DMS53 (cell line): ENCODE measurements around the gene ZNF609.
"Not testable (repeated sequence)": the region's sequence is repeated elsewhere in the genome, so short reads cannot be mapped to it uniquely, and the experiment has no call there.

Experiments
- DNase-seq: peaks from one replicate; lab custom pipeline; 2025; lab: John Stamatoyannopoulos, UW

Gene ZNF609

DNA sequence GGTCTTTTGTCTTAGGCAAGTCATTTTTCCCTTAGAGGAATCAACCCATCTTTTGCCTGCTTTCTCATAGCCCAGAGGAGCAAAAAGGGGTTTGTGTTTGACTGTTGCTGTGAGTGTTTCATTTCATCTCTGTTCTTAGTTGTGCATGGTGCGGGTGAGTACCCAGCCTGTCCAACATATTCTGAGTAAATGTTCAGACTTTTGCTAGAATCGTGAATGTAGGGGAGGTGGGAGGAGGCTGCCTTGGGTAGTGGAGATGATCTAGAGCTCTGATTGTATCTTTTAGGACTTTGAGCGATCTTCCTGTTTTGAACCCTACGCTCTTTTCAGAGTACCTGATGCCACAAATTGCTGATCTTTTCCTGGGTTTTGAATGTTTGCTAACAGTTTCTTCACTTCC is 123.1 kb downstream of the ZNF609 start:
- no peak for DNase-seq

- DNase-seq = no peak
These were observed 123.6 kb downstream of the ZNF609 start for GRCh38 chr15:64583983-64584382.

DNA sequence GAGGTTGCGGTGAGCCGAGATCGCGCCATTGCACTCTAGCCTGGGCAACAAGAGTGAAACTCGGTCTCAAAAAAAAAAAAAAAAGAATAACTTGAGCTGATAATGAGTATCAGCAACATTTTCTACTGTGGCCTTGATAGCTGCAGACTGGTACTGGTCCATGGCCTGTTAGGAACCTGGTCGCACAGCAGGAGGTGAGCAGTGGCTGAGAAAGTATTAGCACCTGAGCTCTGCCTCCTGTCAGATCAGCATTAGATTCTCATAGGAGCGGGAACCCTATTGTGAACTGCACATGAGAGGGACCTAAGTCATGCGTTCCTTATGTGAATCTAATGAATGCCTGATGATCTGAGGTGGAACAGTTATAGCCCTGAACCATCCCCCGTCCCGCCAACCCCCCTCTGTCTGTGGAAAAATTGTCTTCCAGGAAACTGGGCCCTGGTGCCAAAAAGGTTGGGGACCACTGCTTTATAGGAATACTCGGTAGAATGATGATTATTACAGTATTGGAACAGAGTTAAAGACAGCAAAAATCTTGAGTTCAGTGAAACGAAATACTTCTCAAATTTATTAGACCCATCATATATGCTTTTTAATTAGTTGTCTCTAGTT is 126.0 kb downstream of the ZNF609 start:
- DNase-seq = no peak

DNA sequence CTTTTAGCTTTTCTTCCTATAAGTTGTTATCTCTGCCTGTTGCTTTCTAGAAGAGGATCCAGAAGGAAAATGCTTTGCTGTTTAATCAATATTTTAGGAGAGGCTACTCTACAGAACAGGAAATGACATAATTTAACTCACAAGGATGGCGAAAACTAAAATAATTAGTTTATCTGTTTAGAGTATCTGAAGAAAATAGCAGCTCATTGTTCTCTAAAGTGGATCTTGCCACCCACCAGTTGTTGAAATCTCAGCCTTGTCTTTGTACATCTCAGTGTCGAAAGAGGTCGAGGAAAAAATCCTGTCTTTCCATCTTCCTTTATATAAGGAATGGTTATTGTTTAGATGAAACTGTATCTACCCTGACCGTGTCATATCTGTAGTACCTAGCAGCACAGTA is 126.6 kb downstream of the ZNF609 start:
- DNase-seq = no peak

- no peak for DNase-seq
These were observed 129.2 kb downstream of the ZNF609 start for GRCh38 chr15:64589435-64590084.

DNA sequence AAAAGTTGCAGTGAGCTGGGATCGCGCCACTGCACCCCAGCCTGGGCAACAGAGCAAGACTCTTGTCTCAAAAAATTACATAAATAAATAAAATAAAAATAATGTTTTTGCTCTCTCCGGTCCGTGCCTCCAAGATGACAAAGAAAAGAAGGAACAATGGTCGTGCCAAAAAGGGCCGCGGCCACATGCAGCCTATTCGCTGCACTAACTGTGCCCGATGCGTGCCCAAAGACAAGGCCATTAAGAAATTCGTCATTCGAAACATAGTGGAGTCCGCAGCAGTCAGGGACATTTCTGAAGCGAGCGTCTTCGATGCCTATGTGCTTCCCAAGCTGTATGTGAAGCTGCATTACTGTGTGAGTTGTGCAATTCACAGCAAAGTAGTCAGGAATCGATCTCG is 132.5 kb downstream of the ZNF609 start:
- not testable (repeated sequence) for DNase-seq

- peak; percentile 58 for DNase-seq
These were observed 136.5 kb downstream of the ZNF609 start for GRCh38 chr15:64596701-64597476.

- DNase-seq = peak; percentile 36
These were observed 137.1 kb downstream of the ZNF609 start for GRCh38 chr15:64597477-64597822.

DNA sequence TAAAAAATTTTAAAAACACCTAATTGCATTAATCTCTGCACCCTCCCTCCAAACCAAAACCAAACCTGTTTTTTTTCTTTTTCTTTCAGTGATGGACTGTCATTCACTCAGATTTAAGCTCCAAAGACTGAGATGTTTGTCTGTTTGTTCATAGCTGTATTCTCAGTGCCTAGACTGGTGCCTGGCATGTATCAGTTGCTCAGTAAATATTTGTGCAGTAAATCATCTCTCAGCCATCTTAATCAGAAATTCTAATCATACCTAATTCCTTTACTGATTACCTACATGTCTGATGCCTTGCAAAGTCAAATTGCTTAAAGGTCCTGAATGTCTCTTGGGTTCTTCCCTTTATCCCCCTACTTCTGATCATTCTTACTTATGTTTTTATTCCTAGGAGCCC is 138.8 kb downstream of the ZNF609 start:
- DNase-seq = no peak

DNA sequence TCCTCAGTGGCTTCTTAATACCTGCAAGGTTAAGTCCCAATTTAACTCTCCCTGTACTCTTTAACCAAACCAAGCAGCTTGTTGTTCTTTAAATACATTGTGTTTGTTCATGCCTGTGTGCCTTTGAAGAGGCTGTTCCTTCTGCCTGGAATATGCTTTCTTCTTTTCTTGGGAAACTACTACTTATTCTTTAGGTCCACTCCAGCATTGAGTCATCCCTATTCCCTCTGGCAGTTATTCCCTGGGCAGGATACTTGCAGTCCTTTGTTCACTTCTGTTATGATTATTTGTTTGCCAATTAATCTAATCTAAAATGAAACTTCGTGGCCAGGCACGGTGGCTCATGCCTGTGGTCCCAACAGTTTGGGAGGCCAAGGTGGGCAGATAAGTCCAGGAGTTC is 139.3 kb downstream of the ZNF609 start:
- no peak for DNase-seq

- DNase-seq = no peak
These were observed 140.4 kb downstream of the ZNF609 start for GRCh38 chr15:64600794-64601193.

DNA sequence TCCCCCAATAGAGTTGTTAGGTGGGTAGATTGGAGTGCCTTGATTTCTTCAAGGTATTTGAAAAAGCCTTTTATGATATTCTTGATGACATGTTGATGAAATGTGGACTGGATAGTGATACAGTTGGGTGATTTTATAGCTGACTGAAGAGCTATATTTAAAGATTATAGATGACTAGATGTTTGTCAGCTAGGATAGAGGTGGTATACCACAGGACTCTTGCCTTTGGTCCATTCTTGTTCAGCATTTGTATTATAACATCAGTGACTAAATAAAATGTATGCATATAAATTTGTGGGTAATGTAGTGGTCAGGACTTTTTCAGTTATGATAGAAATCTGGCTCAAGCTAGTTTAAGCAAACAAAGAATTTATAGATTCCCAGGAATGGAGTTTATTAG is 143.9 kb downstream of the ZNF609 start:
- DNase-seq = no peak

- not testable (repeated sequence) for DNase-seq
These were observed 147.0 kb downstream of the ZNF609 start for GRCh38 chr15:64607416-64607815.

DNA sequence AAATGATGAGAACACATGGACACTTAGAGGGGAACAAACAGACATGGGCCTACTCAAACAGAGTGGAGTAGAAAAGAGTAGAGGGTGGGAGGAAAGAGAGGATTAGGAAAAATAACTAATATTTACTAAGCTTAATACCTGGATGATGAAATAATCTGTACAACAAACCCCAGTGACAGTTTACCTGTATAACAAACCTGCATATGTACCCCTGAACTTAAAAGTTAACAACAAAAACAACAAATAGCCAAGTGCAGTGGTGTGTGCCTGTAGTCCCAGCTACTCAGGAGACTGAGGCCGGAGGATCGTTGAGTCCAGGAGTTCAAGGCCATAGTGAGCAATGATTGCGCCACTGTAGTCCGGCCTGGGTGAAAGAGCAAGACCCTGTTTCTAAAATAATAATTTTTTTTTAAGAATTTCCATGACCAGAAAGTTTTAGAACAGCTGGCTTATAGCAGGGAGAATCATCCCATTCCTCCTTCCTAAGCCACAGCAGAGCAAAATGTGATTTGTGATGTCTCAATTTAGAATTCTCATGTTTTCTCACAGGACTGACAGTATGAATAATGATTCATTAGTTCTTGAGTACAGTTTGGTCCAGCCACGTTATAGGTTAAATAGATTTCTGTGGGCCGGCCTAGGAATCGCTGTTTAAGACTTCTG is 150.0 kb downstream of the ZNF609 start:
- no peak for DNase-seq

GRCh38 chr15:64611085-64611725 is 150.8 kb downstream of the ZNF609 start:
- peak; percentile 15 for DNase-seq

- DNase-seq = no peak
These were observed 154.1 kb downstream of the ZNF609 start for GRCh38 chr15:64614519-64614918.

- no peak for DNase-seq
These were observed 157.3 kb downstream of the ZNF609 start for GRCh38 chr15:64617727-64618126.

DNA sequence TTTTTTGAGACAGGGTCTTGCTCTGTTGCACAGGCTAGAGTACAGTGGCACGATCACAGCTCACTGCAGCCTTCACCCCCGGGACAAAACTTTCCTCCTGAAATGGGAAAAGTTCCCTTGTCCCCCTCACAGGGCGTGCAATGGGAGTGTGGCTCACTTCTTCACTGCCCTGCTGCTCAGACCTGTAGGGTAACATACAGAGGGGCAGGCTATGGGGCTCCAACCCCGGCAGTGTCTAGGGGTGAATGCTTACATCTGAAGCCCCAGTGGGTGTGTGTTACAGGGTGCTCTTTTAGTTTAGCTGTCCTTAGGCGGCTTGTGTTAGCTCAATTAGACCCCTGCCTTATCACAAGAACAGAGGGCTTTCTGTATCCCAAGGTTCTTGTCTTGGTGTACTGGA is 157.8 kb downstream of the ZNF609 start:
- DNase-seq = no peak

- no peak for DNase-seq
These were observed 158.2 kb downstream of the ZNF609 start for GRCh38 chr15:64618540-64618939.

DNA sequence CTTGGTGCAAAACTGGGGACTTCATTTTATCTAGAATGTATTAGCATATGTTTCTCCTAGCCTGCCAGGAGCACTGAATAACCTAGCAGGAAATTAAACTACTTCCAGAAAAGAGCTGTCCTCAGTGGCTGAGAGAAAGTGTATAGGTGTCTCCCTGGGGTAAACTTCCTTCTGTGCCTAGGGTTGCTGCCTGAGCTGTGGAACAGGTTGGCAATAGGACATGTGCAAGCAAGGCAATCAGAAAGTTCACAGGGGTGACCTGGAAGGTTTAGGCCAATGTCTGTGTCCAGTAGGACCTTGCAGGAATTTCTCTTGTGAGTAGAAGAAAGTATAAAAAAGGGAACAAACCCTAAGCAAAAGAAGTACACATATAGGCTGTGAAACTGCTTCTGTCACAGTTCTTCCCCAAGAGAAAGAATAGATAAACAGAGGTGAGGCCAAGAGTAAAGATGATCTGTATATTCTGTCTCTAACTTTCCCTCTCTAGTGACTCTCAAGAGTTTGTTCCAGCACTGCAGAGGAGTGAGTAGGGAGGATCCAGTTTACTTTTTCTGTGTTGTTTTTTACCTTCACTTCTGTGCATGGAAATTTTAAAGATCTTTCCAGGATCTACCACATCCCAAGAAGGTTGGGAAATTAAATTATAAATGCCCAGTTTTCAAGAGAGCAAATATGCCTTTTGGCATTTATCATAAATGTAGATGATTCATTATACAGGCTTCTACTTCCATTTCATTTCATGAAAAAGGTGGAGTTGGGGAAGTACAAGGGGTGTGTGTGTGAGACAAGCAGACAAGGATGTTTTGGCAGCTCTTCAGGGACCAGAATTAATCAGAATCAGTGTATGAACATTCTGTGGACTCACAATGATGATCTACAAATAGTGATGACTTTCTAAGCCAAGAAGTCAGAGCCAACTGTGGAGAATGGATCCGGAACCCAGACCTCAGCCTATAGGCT is 159.8 kb downstream of the ZNF609 start:
- DNase-seq = no peak

DNA sequence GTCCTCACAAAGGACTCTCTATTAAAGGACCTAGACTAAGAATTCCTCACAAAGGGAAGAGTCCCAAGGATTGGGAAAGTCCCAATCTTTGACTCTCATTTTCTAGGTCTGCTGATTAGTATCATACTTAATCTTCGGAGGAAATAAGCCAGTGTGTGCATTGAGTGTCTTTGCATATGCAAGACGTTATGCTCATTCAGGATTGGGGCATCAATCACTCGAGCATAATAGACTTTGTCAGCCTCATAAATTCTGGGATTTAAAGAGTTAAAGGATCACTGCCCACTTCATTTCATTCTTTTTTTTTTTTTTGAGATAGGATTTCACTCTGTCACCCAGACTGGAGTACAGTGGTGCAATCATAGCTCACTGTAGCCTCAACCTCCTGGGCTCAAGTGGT is 160.7 kb downstream of the ZNF609 start:
- DNase-seq = no peak
